NOMO-1 treated with DMSO at 0.1 percent for 48 hours (cell line): ENCODE results near the gene RAD9B.
A peak's percentile ranks its signal among the peaks of the same experiment; 100 is the strongest.
"Not testable (repeated sequence)": the region's sequence is repeated elsewhere in the genome, so short reads cannot be mapped to it uniquely, and the experiment has no call there.

Source experiments
- DNase-seq: peaks from one replicate; lab custom pipeline; 2025; ENCODE audit not compliant: unreplicated experiment; lab: John Stamatoyannopoulos, UW

The RAD9B gene

DNA sequence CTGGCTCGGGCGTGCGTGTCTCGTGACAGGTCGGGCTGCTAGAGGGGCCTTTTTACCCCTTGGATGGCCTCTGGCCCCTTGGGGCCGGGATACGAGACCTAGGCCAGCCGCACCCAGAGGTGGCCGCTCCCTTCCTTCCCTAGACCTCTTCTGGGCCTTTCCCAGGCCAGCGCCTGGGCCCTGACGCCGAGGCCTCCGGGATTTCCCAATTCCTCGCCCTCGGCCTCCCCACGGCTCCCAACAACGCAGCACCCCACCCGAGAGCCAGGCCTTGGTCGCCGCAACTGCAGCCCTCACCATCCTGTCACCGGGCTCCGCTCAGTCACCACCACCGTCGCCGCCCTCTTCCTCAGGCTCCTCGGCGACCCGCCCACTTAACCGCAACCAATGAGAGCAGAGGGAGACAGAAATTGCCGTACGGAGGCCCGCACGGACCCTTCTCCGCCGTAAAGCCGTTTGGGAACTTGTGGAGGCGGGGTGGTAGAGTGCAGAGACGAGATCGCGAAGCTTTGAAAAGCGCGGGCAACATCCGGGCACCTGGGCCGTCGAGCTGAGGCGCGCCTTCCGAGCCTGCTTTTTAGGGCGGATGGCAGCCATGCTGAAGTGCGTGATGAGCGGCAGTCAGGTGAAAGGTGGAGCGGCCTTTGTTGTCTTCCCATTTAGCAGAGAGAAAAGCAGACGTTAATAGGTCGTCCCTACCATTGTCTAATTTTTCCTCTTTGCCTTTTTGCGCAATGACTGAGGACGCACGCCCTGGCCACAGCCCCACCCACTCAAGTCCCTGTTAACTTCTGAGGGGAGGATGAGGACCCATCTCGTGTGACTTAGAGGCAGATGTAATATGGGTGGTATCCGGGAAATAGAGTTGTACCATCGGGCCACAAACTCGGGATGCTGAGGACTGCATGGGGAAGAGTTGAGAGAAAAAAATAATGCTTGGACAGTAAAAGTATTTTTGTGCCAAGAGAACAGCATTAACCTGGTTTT is at the start of gene RAD9B, which contains the start of gene VPS29:
Gene RAD9B (plus strand): TSS at position 580 of the 987 bp plus-strand sequence. CDS start 7 bp downstream, at position 587.
Gene VPS29 (minus strand): TSS at position 360 of the 987 bp plus-strand sequence. CDS start 60 bp downstream, at position 300.
- peak; percentile 99 for DNase-seq

DNA sequence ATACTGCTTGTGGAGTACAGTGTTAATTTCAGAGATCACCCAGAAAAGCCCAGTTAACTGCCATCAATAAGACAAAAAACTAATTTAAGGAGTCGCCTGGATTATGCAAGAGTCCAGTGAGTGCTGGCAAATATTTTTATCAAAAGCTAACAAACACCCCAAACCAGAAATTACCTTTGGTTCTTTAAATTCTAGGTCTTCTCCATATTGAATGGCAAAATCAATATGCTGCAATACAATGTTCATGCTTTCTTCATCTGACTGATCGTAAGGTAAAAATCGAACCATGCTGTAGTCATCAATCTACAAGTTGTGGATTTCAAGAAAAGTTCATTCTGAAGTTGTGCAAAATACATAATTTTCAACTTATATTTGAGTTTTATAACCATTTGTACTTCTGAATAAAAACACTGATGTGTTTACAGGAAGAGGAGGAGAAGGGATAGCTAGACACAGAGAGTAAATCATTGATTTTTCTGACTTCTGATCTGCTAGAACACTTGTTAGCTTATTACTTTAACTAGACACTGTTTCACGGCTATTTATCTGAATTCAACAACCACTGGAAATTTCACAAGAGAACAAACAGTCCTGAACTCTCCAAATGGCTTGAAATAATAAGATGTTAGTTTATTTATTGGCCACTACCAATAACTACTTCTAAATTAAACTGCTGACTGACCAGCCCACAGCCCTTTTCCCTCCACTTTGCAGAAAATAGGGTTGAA is 48.4 kb upstream of the RAD9B start:
- DNase-seq = no peak

DNA sequence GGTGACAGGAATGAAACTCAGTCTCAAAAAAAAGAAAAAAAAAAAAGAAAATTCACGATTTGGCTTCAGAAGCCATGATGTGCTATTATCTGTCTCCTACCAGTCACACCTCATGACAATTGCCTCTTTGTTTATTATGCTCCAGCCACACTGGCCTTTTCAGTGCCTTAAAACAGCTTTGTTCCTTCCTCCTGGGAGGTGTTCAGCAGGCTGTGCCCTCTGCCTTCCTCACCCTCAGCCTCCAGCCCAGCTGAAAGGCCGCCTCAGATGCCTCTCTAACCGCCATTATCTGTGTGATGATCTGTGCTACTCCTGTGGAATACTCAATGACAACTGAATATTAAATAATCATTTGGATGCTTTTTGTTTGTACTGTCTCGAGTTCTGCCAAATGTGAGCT is 43.4 kb upstream of the RAD9B start:
- no peak for DNase-seq

DNA sequence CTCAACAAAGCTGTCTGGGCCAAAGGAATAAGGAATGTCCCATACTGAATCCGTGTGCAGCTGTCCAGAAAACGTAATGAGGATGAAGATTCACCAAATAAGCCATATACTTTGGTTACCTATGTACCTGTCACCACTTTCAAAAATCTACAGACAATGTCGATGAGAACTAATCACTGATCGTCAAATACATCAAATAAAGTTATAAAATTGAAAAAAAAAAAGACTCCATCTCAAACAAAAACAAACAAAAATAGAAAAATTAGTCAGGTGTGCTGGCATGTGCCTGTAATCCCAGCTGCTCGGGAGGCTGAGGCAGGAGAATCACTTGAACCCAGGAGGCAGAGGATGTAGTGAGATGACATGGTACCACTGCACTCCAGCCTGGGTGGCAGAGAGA is 40.9 kb upstream of the RAD9B start:
- not testable (repeated sequence) for DNase-seq

DNA sequence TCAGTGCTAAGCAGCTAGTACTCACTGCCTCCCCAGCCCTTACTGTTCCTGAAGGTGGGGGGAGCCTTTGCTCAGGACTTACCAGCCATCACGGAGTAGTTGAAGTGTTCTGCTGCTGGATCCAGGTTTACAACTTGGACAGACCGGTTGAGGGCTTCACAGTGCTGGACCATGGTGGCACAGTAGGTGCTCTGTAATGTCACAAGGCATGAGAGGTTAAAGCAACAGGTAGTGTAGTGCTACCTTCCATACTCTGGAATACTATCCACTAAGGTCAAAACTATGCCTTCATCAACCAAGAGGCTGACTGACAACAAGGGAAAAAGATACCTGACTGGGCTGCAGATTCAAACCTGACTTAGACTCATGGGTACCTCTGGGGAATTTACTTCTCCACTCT is 37.1 kb upstream of the RAD9B start:
- no peak for DNase-seq

DNA sequence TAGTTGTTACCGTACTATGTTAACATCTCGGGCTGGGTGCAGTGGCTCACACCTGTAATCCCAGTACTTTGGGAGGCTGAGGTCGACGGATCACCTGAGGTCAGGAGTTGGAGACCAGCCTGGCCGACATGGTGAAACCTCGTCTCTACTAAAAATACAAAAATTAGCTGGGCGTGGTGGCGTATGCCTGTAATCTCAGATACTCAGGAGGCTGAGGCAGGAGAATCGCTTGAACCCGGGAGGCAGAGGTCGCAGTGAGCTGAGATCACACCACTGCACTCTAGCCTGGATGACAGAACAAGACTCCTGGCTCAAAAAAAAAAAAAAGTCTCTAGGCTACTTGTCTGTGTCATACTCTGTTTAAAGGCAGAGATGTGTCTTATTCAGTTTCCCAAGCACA is 36.4 kb upstream of the RAD9B start:
- not testable (repeated sequence) for DNase-seq

DNA sequence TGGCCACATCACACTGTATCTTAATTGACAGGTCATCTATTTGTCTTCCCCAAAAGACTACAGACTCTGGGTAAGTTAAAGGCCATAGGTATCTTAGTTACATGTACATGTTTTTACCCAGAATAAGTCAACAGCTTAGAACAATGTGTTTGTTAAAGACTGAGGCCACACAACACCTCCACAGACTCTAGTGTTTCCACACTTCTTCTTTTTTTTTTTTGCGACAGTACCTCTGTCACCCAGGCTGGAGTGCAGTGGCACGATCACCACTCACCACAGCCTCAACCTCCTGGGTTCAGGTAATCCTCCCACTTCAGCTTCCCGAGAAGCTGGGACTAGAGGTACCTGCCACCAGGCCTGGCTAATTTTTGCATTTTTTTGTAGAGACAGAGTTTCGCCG is 35.3 kb upstream of the RAD9B start:
- DNase-seq = peak; percentile 34

DNA sequence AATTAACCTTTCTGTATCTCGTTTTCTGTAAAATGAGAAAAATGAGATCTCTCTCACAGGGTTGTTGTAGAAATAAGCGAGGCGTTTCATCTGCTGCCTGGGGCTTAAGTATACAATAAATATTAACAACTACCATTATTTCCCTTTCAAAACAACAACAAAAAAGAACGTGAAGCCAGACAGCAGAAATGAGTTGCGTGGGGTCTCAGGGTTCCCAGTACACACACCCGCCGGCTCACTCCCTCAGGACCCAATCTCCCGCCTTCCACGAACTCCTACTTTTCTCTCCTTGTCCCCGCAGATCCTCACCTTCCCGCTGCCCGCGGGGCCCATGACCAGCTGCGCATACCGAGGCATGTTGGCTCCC is 34.3 kb upstream of the RAD9B start:
- DNase-seq = no peak

DNA sequence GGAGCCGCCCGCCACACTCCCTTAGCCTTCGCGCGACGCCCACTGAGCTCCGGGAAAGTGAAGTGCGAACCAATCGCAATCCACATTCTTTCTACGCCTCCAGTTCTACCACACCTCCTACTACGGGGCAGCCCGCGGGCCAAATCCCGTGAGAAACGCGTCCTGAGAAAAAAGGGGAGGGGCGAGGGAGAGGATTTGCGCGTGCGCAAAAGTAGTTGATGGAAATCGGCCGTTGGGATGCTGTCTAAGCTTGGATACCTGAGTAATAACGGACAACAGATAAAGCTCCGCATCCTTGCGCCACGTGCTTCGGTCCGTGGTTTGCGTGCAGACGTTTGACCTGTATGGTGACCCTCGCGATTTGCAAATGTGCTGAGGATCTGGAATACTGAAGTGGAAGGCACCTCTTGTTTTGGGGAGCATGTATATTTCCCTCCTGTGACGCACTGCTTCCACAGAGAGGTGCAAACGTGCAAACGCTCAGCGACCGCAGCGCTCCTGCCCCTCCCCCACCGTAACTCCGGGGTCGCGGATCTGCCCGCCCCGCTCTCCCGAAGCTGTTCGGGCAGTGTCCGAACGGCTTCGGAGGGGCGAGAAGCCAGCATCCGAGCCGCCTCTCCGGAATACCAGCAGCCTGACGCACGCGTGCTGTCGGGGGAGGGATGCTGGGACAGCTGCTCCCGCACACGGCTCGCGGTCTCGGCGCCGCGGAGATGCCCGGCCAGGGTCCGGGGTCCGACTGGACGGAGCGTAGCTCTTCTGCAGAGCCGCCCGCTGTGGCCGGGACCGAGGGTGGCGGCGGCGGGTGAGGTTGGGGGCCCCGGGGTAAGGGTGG is 33.7 kb upstream of the RAD9B start, which contains the start of the genes FAM216A and GPN3:
Gene FAM216A (plus strand): TSS at position 632 of the 835 bp plus-strand sequence. CDS start 31 bp downstream, at position 663.
Gene GPN3 (minus strand): TSS at position 44 of the 835 bp plus-strand sequence. CDS start 54 bp downstream, outside the sequence.
- peak; percentile 99 for DNase-seq

DNA sequence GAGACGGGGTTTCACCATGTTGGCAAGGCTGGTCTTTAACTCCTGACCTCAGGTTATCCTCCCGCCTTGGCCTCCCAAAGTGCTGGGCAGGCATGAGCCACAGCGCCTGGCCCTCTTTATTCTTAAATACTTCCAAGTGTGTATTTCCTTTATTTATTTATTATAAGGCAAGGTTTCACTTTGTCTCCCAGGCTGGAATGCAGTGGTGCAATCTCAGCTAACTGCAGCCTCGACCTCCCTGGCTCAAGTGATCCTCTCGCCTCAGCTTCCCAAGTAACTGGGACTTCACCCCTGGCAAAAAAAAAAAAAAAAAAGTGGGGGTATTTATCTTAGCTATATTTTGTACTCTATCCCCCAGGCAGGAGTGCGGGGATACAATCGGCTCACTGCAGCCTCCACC is 26.7 kb upstream of the RAD9B start:
- no peak for DNase-seq

DNA sequence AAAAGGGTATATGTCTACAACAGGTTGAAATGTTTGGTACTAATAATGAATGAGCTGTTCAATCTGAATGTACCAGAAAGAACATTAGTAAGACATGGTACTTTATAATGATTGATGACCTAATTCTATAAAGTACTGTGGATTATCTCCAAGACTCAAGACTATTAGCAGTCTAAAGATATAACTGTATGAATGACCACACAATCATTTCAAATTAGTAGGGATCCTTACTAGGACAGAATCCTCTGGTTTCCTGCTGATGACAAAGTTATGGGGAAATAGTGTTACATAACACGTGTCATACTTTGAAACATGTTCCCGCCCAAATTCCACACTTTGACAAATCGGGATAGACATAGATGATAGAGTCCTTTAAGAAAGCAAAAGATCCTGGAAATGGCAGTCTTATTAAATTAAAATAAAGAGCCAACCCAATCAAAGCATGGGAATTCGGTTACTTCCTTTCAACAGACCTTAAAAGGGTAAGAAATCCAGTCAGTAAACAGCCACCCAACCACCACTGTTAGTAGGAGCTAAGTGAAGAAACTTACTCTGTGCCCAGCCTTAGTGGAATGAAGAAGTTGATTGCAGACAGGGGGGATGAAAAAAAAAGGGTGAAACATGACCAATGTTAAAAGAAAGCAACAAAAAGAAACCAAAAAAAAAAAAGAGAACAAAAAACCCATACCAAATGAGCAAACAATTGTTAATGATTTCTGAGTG is 3.0 kb upstream of the RAD9B start:
- peak; percentile 77 for DNase-seq

DNA sequence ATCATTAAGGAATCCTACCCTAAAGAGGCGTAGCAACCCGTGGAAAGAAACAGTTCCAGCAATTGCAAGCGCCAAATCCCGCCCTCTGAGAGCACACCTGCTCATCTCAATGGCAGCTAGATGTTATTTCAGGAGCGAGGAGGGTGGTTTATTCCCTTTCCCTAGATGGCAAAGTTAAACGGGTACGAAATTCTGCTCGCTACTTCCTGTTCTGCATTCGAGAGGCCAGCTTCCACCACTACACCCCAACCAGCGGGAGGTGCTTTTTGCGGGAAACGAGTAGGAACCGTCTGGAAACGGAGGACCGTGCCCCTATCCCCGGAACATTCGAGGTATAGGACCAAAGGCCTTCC is 756 bp upstream of the RAD9B start:
- DNase-seq = peak; percentile 71

DNA sequence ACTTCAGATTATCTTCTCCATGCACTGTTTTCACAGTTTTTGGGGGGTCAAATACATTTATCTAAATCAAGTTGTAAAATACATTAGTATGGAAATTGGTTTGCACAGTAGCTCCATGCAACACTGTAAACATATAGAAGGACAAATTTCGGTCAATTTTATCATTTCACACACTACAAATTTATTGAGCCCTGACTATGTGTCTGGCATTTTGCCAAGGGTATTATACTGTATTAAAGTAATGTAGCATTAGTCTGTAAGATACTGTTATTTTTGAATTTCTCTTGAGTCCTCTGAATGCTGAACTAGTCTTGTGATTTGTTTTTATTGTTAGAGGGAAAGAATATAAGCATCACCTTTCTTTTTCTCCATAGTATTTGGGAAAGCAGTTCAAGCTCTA is 1.3 kb downstream of the RAD9B start:
- DNase-seq = no peak

DNA sequence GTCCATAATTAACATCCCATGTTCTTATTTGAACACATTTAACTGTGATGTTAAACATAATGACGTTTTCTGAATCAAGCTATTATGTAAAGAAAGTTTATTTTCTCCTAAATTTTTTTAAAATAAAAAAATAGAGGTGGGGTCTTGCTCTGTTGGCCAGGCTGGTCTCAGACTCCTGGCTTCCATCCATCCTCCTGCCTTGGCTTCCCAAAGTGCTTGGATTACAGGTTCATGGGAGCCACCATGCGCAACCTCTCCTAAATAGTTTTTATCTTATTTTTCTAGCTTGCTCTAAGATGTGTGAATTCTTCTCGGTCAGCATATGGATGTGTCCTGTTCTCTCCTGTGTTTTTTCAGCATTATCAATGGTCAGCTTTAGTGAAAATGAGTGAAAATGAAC is 3.2 kb downstream of the RAD9B start:
- DNase-seq = no peak

DNA sequence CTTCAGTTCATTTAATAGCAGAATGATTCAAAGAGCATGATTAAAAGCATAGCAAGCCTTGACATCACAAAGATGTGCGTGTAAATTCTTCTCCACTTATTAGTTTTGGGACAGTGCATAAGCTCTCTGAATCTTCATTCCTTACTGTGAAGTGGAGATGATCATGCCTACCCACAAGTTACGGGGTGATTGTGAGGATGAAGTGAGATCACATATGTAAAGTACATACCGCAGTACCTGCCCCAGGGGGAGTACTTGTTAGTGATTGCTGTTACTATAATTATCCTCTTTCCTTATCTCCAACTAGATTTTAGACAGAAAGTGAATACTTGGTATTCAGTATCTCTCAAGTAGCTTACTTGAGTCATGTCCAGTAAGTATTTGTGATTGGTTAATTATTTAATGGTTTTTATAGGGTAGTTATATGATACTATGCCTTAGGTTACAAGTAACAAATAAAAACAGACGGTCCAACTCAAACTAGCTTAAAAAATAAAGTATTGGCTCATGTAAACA is 6.0 kb downstream of the RAD9B start:
- no peak for DNase-seq

DNA sequence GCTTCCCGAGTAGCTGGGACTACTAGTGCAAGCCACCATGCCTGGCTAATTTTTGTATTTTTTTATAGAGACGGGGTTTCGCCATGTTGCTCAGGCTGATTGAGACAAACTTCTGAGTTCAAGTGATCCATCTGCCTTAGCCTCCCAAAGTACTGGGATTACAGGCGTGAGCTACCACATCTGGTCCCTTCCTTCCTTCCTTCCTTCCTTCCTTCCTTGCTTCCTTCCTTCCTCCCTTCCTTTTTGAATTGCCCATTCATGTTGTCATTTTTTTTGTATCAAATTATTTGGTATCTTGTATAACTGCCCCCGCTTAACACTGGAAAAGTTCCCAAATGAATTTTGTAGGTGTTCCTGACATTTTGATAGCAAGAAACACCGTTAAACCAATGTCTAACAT is 11.7 kb downstream of the RAD9B start:
- no peak for DNase-seq

DNA sequence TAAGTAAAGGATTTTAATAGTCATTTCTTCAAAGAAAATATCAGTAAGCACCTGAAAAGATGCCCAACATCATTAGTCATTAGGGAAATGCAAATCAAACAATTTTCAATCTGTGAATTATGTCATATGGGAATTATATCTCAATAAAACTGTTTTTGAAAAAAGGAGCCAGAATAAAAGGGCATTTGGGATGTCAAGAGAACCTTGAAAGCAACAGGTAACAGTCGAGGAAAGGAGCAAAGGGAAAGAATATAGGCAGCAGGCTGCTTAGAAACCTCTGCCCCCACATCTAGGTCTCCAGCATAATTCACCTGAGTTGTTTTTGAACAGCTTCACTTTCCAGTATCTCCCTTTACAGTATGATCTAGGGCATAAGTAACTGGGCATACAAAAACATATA is 12.2 kb downstream of the RAD9B start:
- DNase-seq = no peak

DNA sequence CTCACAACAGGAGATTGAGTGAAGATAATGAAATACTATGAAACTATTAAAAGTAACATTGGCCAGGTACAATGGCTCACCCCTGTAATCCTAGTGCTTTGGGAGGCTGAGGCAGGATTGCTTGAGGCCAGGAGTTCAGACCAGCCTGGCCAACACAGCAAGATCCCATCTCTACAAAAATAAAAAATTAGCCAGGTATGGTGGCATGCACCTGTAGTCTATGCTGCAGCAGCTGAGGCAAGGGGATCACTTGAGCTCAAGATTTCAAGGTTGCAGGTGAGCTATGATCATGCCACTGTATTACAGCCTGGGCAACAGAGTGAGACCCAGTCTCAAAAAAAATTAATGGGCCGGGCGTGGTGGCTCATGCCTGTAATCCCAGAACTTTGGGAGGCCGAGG is 14.9 kb downstream of the RAD9B start:
- no peak for DNase-seq

DNA sequence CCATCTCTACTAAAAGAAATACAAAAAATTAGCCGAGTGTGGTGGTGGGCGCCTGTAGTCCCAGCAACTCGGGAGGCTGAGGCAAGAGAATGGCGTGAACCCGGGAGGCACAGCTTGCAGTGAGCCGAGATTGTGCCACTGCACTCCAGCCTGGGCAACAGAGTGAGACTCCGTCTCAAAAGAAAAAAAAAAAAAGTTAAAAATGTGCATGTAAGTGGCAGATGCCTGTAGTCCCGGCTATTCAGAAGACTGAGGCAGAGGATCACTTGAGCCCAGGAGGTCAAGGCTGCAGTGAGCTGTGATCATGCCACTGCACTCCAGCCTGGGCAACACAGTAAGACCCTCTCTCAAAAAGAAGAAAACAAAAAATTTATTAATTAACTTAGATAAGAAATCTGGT is 15.9 kb downstream of the RAD9B start:
- not testable (repeated sequence) for DNase-seq
